A549 (cell line): ENCODE measurements around the gene ATG2A. TPM values are rescaled to one million over a fixed set of nuclear protein-coding genes. Genes with fewer than 3 reads are reported as not detected.

Source experiments
- ATAC-seq, 2 experiments: fragments of 200-7000 bp in 1 of 2; fragments of >200 bp in 1 of 2; cut with Nextera tagmentation in 1 of 2; cut with Tn5 transposase in 1 of 2; 3 replicates each; pipeline versions ENCODE4 v1.8.0 to v1.9.1; 2018 to 2020; ENCODE audit warnings: mild to moderate bottlenecking in 1 of 2, moderate library complexity in 1 of 2
- CTCF ChIA-PET: fragments of 300-600 bp; sonication (Branson Sonifier 250); formaldehyde crosslinking; extraction: SDS; loops from one replicate; lab custom pipeline; 2021; ENCODE audit warnings: antibody characterized with exemption, inconsistent platforms; lab: Yijun Ruan, JAX
- POLR2A ChIA-PET: fragments of 350-600 bp; formaldehyde crosslinking; extraction: SDS; loops from one replicate; lab custom pipeline; 2021; ENCODE audit warnings: antibody characterized with exemption, inconsistent platforms; lab: Yijun Ruan, JAX
- DNase-seq, 2 experiments: peaks; one replicate each; pipeline versions ENCODE4 v3.0.0 to v3.0.0-alpha.2; 2011 to 2016; ENCODE audit warnings: low read depth in 1 of 2, low spot score in 1 of 2
- FAIRE-seq: peaks from 2 replicates; lab custom pipeline; 2011; peaks lifted over from hg19 to GRCh38; lab: Jason Lieb, UNC
- H3K27ac ChIP-seq, 2 experiments: fragments of >200 bp; sonication (Bioruptor Twin); formaldehyde crosslinking; 3 replicates each; pipeline ENCODE4 v1.5.1; 2016 to 2017
- H3K4me1 ChIP-seq: fragments of >200 bp; sonication (Bioruptor Twin); formaldehyde crosslinking; 3 replicates; pipeline ENCODE4 v1.6.1; 2016
- H3K4me2 ChIP-seq: fragments of >200 bp; sonication (Bioruptor Twin); formaldehyde crosslinking; 3 replicates; pipeline ENCODE4 v1.6.1; 2016
- H3K4me3 ChIP-seq: fragments of >200 bp; sonication (Bioruptor Twin); formaldehyde crosslinking; 3 replicates; pipeline ENCODE4 v1.5.1; 2016
- H3K9me3 ChIP-seq: fragments of >200 bp; sonication (Bioruptor Twin); formaldehyde crosslinking; 3 replicates; pipeline ENCODE4 v1.6.1; 2016
- CBX2 ChIP-seq: fragments of 200-600 bp; sonication (generic); IDR thresholded peaks from 2 replicates; pipeline ENCODE4 v1.6.1; 2016; ENCODE audit warnings: low read depth, mild to moderate bottlenecking, borderline replicate concordance
- CEBPB ChIP-seq, 2 experiments: fragments of >200 bp in 1 of 2; sonication (Bioruptor Twin) in 1 of 2; formaldehyde crosslinking in 1 of 2; IDR thresholded peaks; 2 replicates each; pipeline ENCODE4 v1.6.1; 2012 to 2016
- EHF ChIP-seq: fragments of 250-450 bp; sonication (Bioruptor Pico); IDR thresholded peaks from 2 replicates; pipeline ENCODE4 v1.5.0; 2020; ENCODE audit warnings: mild to moderate bottlenecking
- EHMT2 ChIP-seq: fragments of 200-600 bp; sonication (generic); IDR thresholded peaks from 2 replicates; pipeline ENCODE4 v1.6.1; 2016; ENCODE audit warnings: antibody characterized with exemption, low read depth, mild to moderate bottlenecking, moderate library complexity
- ESRRA ChIP-seq: fragments of 150-350 bp; IDR thresholded peaks from 2 replicates; pipeline ENCODE4 v1.6.1; 2014; ENCODE audit warnings: mild to moderate bottlenecking, low read length, borderline replicate concordance
- FOSL2 ChIP-seq, 2 experiments: fragments of 450-650 bp in 1 of 2; fragments of >200 bp in 1 of 2; sonication (Bioruptor Twin) in 1 of 2; formaldehyde crosslinking; IDR thresholded peaks; 2 replicates each; pipeline versions ENCODE4 v1.5.0 to v1.6.1; 2016 to 2020; ENCODE audit warnings: mild to moderate bottlenecking in 1 of 2, moderate library complexity in 1 of 2
- HDAC2 ChIP-seq: fragments of 200-600 bp; sonication (generic); IDR thresholded peaks from 2 replicates; pipeline ENCODE4 v1.6.1; 2016
- HEYL ChIP-seq: fragments of 250-450 bp; sonication (Bioruptor Pico); IDR thresholded peaks from 2 replicates; pipeline ENCODE4 v1.8.0; 2021; ENCODE audit warnings: mild to moderate bottlenecking, moderate library complexity
- HOXA7 ChIP-seq: fragments of 250-450 bp; sonication (Bioruptor Pico); IDR thresholded peaks from 2 replicates; pipeline ENCODE4 v1.5.0; 2020; ENCODE audit warnings: mild to moderate bottlenecking, moderate library complexity
- HOXB13 ChIP-seq: fragments of 250-450 bp; sonication (Bioruptor Pico); IDR thresholded peaks from 2 replicates; pipeline ENCODE4 v1.5.0; 2020; ENCODE audit warnings: low read depth, mild to moderate bottlenecking, moderate library complexity
- KDM5A ChIP-seq: fragments of 200-600 bp; sonication (generic); IDR thresholded peaks from 2 replicates; pipeline ENCODE4 v1.6.1; 2016; ENCODE audit warnings: antibody characterized with exemption, mild to moderate bottlenecking
- MYC ChIP-seq: IDR thresholded peaks from 2 replicates; pipeline ENCODE4 v1.6.1; 2012; ENCODE audit warnings: mild to moderate bottlenecking, inconsistent platforms, low read length, improper control_type of control experiment, borderline replicate concordance
- NPAS2 ChIP-seq: fragments of 250-450 bp; sonication (Bioruptor Pico); IDR thresholded peaks from 2 replicates; pipeline ENCODE4 v1.8.0; 2022; ENCODE audit warnings: mild to moderate bottlenecking, moderate library complexity, borderline replicate concordance
- NR3C1 ChIP-seq: fragments of >200 bp; sonication (Bioruptor Twin); formaldehyde crosslinking; IDR thresholded peaks from 3 replicates; pipeline ENCODE4 v1.6.1; 2017
- POLR2A ChIP-seq: IDR thresholded peaks from 2 replicates; pipeline ENCODE4 v1.6.1; 2012; ENCODE audit warnings: mild to moderate bottlenecking, low read length
- POLR2AphosphoS2 ChIP-seq: conservative IDR thresholded peaks from 2 replicates; pipeline ENCODE4 v1.6.1; 2012; ENCODE audit warnings: low read length, improper control_type of control experiment, inconsistent platforms
- RAD21 ChIP-seq, 2 experiments: fragments of >200 bp in 1 of 2; sonication (Bioruptor Twin) in 1 of 2; formaldehyde crosslinking in 1 of 2; IDR thresholded peaks in 1 of 2; conservative IDR thresholded peaks in 1 of 2; 2 replicates in 1 of 2; 3 replicates in 1 of 2; pipeline ENCODE4 v1.6.1; 2012 to 2018; ENCODE audit warnings: inconsistent platforms in 1 of 2
- RARB ChIP-seq: fragments of 250-450 bp; sonication (Bioruptor Pico); IDR thresholded peaks from 2 replicates; pipeline ENCODE4 v1.8.0; 2021; ENCODE audit warnings: mild to moderate bottlenecking, moderate library complexity
- RNF2 ChIP-seq: fragments of 200-600 bp; sonication (generic); IDR thresholded peaks from 2 replicates; pipeline ENCODE4 v1.6.1; 2016; ENCODE audit warnings: low read depth, mild to moderate bottlenecking, antibody characterized with exemption, moderate library complexity, borderline replicate concordance
- SMC3 ChIP-seq: fragments of >200 bp; sonication (Bioruptor Twin); formaldehyde crosslinking; IDR thresholded peaks from 3 replicates; pipeline ENCODE4 v1.6.1; 2018; ENCODE audit warnings: inconsistent platforms
- ZC3H11A ChIP-seq: fragments of 450-650 bp; IDR thresholded peaks from 2 replicates; pipeline ENCODE4 v1.6.1; 2014; ENCODE audit warnings: antibody characterized with exemption, mild to moderate bottlenecking
- ZFP36 ChIP-seq: fragments of 450-650 bp; IDR thresholded peaks from 2 replicates; pipeline ENCODE4 v1.6.1; 2014; ENCODE audit warnings: borderline replicate concordance; ENCODE audit not compliant: partially characterized antibody
- ZNF302 ChIP-seq: fragments of 250-450 bp; sonication (Bioruptor Pico); IDR thresholded peaks from 2 replicates; pipeline ENCODE4 v1.9.0; 2021; ENCODE audit warnings: inconsistent platforms, mild to moderate bottlenecking, moderate library complexity
- ZSCAN20 ChIP-seq: fragments of 250-450 bp; sonication (Bioruptor Pico); IDR thresholded peaks from 2 replicates; pipeline ENCODE4 v1.8.0; 2022; ENCODE audit warnings: mild to moderate bottlenecking, moderate library complexity
- WGBS: methylation state at CpG from one replicate; pipeline ENCODE4 v1.1.6; 2017; ENCODE audit errors: missing lambda C conversion rate; 5-methylcytosine and 5-hydroxymethylcytosine counted together
- polyA plus RNA-seq, 4 experiments: library from polyadenylated mRNA; depleted of rRNA in 3 of 4; stranded (reverse); fragments of >200 nt; fragmentation: RNase III in 1 of 4; extraction: RNeasy Plus Mini Kit Qiagen cat#74134 plus additional on column Dnase treatment in 1 of 4; gene quantifications; 2 replicates in 3 of 4; 3 replicates in 1 of 4; pipeline ENCODE4 v1.2.3, GENCODE V29; 2011 to 2017
- TF ChIP-seq, protein P1 (sequence below): IDR thresholded peaks from 2 replicates; pipeline ENCODE4 v1.6.1; 2012
- TF ChIP-seq, protein P2 (sequence below): fragments of >200 bp; sonication (Bioruptor Twin); formaldehyde crosslinking; IDR thresholded peaks from 3 replicates; pipeline ENCODE4 v1.6.1; 2016
- TF ChIP-seq, protein P3 (sequence below): fragments of 200-600 bp; sonication (generic); IDR thresholded peaks from 2 replicates; pipeline ENCODE4 v1.6.1; 2016; ENCODE audit warnings: antibody characterized with exemption, mild to moderate bottlenecking, moderate library complexity
- TF ChIP-seq, protein P4 (sequence below): fragments of 150-350 bp; IDR thresholded peaks from 2 replicates; pipeline ENCODE4 v1.6.1; 2014; ENCODE audit warnings: low read depth, mild to moderate bottlenecking, low read length
- TF ChIP-seq, protein P5 (sequence below): IDR thresholded peaks from 2 replicates; pipeline ENCODE4 v1.6.1; 2012

Gene ATG2A
- polyA plus RNA-seq, 2 of the 4 experiments (the other 2 are of a cell fraction), result 3.1 to 13.4 TPM

DNA sequence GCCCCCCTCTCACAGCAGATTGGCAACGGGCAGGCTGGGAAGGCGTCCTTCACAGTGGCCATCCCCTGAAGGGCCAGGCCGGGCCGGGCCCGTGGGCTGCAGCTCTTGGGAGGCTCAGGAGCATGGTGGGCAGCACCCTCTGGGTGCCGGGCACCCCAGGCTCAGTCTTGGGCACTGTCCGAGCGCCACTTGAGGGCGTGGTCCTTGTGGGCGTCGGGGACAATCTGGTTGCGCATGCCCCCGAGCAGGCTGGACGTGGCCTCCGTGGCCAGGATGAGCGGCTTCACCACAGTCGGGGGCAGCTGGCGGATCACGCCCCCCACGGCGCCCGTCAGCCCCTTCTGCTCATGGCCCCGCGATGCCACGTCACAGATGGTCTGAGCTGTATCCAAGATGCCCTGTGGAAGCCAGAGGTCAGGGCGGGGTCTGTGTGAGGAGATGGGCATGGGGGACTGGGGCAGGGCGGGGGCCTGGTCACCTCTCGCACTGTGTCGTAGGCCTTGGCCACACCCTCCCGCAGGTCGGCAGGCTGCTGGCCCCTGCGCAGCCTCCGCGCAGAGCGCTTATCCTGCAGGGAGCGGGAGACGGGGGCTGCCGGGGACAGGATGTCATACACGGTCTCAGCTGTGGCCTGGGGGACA, 22.1 kb downstream of the ATG2A start (continued):
- no peak for TF ChIP-seq HOXA7
- TF ChIP-seq, protein P1, sequence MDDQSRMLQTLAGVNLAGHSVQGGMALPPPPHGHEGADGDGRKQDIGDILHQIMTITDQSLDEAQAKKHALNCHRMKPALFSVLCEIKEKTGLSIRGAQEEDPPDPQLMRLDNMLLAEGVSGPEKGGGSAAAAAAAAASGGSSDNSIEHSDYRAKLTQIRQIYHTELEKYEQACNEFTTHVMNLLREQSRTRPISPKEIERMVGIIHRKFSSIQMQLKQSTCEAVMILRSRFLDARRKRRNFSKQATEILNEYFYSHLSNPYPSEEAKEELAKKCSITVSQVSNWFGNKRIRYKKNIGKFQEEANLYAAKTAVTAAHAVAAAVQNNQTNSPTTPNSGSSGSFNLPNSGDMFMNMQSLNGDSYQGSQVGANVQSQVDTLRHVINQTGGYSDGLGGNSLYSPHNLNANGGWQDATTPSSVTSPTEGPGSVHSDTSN, result no peak
- no peak for TF ChIP-seq SMC3
- TF ChIP-seq POLR2A, result no peak
- TF ChIP-seq CBX2, result no peak
- no peak for TF ChIP-seq POLR2AphosphoS2
- TF ChIP-seq, protein P2, sequence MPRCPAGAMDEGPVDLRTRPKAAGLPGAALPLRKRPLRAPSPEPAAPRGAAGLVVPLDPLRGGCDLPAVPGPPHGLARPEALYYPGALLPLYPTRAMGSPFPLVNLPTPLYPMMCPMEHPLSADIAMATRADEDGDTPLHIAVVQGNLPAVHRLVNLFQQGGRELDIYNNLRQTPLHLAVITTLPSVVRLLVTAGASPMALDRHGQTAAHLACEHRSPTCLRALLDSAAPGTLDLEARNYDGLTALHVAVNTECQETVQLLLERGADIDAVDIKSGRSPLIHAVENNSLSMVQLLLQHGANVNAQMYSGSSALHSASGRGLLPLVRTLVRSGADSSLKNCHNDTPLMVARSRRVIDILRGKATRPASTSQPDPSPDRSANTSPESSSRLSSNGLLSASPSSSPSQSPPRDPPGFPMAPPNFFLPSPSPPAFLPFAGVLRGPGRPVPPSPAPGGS, result no peak
- no peak for TF ChIP-seq ZNF302 (CRISPR knock-in tag)

DNA sequence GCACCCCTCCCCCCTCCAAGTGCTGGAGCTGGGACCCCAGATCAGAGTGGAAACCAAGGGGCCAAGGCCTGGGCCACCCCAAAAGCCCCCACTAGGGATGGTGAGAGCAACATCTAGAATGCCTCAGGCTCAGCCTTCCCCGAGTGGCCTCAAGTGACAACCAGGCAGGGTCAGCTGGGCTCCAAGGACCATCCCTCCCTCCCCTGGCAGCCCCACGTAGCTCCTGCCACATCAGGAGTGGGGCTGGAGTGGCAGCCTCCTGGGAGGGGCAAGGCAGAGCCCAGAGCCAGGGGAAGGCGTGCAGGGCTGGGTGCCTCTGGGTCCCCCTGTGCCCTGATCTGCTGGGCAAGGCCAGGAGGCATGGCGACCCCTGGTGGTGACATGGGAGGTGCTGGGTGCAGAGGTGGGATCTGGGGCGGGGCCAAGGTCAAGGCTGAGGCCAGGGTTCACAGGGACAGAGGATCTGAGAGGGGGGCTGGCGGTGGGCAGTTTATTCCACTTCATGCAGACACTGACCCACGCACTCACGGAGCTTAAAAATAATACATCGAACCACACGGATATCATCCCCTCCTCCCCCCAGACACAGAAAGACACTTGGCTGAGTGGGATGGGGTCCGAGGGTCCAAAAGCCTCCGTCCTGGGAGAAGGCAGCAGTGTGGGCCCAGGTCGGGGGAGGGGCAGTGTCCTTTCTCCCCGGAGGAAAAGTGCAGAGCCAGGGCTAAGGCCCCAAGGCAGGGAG, 22.8 kb downstream of the ATG2A start:
- 22% methylated on average over 13 of the region's 14 CpGs for WGBS
- H3K9me3 ChIP-seq, result no peaks in the 10 kb centered on the region
- ChIA-PET POLR2A (interaction anchor here (0.8 to 2.1 kb wide), 4 partner anchors 16 to 46 kb away, joined by 3 to 6 read pairs (median 3); partner anchors contain the start of gene EHD1), CTCF (interaction anchor here (0.6 to 31.5 kb wide), 36 partner anchors 10 to 523 kb away, joined by 3 to 1607 read pairs (median 4); partner anchors contain the start of genes ARL2, ATG2A, BATF2 and CDC42BPG)
- FAIRE-seq, result peak; percentile 78
- peak overlapping the region; percentile 49; the same call in 2 of the 3 replicates for H3K4me3 ChIP-seq
- ATAC-seq, result peak; percentile 63 to 86
- peaks cover 53% of the 10 kb centered on the region for H3K4me1 ChIP-seq
- peak overlapping the region; percentile 92 to 97 for H3K27ac ChIP-seq
- peak overlapping the region; percentile 85 for H3K4me2 ChIP-seq
- DNase-seq, result peak; percentile 83 to 84
- TF ChIP-seq CEBPB (IDR thresholded peaks at IDR 0.05) (no peak), HEYL (CRISPR knock-in tag) (no peak), ESRRA (peak; percentile 89), ZC3H11A (no peak), MYC (no peak), EHMT2 (no peak), HOXB13 (no peak), HDAC2 (no peak), HOXA7 (no peak), RAD21 (conservative IDR thresholded peaks at IDR 0.05 in 1 of 2, IDR thresholded peaks at IDR 0.05 in 1 of 2) (peak; percentile 85 to 89), NPAS2 (CRISPR knock-in tag) (no peak), KDM5A (no peak), NR3C1 (no peak), EHF (CRISPR knock-in tag) (no peak), FOSL2 (IDR thresholded peaks at IDR 0.05) (no peak), FOSL2 (CRISPR knock-in tag; IDR thresholded peaks at IDR 0.05) (no peak), ZFP36 (no peak), RNF2 (no peak), RARB (no peak), ZSCAN20 (no peak)
- TF ChIP-seq, protein P3, sequence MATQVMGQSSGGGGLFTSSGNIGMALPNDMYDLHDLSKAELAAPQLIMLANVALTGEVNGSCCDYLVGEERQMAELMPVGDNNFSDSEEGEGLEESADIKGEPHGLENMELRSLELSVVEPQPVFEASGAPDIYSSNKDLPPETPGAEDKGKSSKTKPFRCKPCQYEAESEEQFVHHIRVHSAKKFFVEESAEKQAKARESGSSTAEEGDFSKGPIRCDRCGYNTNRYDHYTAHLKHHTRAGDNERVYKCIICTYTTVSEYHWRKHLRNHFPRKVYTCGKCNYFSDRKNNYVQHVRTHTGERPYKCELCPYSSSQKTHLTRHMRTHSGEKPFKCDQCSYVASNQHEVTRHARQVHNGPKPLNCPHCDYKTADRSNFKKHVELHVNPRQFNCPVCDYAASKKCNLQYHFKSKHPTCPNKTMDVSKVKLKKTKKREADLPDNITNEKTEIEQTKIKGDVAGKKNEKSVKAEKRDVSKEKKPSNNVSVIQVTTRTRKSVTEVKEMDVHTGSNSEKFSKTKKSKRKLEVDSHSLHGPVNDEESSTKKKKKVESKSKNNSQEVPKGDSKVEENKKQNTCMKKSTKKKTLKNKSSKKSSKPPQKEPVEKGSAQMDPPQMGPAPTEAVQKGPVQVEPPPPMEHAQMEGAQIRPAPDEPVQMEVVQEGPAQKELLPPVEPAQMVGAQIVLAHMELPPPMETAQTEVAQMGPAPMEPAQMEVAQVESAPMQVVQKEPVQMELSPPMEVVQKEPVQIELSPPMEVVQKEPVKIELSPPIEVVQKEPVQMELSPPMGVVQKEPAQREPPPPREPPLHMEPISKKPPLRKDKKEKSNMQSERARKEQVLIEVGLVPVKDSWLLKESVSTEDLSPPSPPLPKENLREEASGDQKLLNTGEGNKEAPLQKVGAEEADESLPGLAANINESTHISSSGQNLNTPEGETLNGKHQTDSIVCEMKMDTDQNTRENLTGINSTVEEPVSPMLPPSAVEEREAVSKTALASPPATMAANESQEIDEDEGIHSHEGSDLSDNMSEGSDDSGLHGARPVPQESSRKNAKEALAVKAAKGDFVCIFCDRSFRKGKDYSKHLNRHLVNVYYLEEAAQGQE, result no peak
- TF ChIP-seq, protein P1, result no peak
- TF ChIP-seq, protein P4, sequence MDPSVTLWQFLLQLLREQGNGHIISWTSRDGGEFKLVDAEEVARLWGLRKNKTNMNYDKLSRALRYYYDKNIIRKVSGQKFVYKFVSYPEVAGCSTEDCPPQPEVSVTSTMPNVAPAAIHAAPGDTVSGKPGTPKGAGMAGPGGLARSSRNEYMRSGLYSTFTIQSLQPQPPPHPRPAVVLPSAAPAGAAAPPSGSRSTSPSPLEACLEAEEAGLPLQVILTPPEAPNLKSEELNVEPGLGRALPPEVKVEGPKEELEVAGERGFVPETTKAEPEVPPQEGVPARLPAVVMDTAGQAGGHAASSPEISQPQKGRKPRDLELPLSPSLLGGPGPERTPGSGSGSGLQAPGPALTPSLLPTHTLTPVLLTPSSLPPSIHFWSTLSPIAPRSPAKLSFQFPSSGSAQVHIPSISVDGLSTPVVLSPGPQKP, result no peak
- TF ChIP-seq, protein P5, sequence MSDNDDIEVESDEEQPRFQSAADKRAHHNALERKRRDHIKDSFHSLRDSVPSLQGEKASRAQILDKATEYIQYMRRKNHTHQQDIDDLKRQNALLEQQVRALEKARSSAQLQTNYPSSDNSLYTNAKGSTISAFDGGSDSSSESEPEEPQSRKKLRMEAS, result peak; percentile 71
